ENCODE data around the gene PPARA.
"Not testable (repeated sequence)": the region's sequence is repeated elsewhere in the genome, so short reads cannot be mapped to it uniquely, and the experiment has no call there.

PPARA gene

GRCh38 chr22:46128606-46129005, 21.7 kb upstream of the PPARA start:
- no peak for FAIRE-seq

- no peak for FAIRE-seq
Measured at GRCh38 chr22:46129390-46130041, 20.8 kb upstream of the PPARA start.

DNA sequence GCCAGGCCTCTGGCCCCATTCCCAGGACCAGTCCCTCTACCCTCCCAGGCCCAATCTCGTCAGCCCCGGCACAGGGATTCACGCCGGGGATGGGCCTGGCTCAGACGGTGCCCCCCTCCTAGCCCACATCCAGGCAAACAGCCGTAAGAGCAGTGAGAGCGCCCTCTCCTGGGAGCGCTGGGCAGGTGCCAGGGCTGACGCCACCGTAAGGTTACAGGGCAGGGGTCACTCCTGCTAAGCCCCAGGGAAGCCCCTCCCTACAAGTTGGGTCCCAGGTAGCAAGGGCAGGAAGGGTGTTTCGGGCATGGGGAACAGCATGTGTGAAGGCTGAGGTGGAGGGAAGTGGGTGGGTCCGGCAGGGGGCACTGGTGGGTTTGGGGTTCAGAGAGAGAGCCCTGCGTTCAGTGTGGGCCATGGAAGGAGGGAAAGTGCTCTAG, 19.2 kb upstream of the PPARA start:
- no peak for FAIRE-seq

GRCh38 chr22:46132193-46132829, 18.0 kb upstream of the PPARA start:
- FAIRE-seq, result not testable (repeated sequence)

DNA sequence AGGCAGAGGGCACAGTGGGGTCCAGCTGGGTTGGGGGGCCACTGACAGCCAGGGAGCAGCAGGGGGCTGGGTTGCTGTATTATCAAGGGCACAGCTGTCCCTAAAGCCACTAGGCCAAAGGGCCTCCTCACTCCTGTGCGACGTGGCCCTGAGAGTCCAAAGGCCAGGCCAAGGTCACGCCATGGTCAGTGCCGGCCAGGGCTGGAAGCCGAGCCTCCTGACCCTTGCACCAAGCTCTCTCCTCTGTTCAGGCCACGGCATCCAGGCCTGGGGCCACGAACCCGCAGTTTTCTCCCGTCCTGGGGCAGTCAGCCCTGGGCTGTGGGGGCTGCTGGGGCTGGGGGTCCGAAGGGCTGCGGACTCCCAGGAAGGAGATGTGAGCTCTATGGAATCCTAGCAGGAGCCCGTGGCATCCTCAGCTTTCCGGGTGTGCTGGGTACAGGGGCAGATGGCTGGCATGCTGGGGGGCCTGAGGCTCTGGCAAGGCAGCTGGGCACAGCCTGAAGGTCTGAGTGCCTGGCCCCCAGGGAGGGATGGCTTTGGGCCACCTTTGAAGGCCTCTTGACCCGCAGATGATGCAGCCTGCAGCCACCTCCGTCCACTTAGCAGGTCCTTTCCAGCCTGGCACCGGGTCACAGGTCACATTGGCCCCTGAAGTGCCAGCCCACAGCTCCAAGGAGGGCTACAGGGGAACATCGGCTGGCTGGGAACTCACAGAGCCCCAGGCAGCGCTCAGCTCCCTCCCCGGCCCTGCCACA, 17.3 kb upstream of the PPARA start:
- no peak for FAIRE-seq

DNA sequence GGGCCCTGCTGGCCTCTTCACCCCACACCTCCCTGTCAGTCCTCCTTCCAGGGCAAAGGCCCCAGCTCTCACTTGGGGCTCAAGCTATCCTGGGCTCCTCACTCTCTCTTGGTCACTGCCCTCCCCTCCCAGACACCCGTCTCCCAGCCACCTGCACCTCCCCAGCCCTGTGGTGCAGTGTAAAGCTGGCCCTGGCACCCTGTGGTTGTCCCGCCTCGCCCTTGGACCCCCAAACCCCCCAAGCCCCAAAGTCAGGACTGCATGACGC, 16.8 kb upstream of the PPARA start:
- FAIRE-seq, result no peak

- no peak for FAIRE-seq
Measured at GRCh38 chr22:46134111-46134705, 16.1 kb upstream of the PPARA start.

GRCh38 chr22:46135611-46136485, 14.5 kb upstream of the PPARA start:
- FAIRE-seq, result no peak

GRCh38 chr22:46136486-46137217, 13.7 kb upstream of the PPARA start:
- FAIRE-seq, result no peak

GRCh38 chr22:46137218-46137766, 13.0 kb upstream of the PPARA start:
- no peak for FAIRE-seq

DNA sequence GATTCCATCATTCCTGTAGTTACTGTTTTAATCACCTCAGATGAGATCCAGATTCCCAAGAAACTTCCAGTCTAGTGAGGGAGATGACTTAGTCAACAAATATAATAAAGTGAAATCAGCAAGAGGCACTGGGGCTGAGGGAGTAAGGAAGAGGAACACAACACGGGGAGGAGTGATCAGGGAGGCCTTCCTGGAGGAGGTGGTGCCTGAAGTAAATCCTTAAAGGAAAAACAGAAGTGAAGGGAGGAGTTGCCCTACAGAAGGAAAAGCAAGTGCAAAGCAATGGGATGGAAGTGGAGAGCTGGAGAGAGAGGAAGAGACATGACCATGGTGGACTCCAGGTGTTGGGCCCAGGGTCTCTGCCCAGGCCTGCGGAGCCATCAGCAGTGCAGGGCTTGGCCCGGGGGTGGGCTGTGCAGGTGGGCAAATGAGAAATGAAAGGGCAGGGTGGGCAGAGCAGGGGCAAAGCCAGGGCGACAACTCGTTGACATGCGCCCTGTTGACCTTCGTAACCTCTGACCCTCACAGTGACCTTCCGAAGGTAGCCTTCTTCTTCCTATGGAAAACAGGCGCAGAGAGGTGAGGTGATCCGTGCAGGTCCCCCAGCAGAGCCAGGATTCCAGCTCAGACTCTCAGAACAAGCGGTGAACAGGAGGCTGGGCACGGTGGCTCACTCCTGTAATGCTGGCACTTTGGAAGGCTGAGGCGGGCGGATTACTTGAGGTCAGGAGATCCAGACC, 12.1 kb upstream of the PPARA start:
- no peak for FAIRE-seq

- peak; percentile 29 for FAIRE-seq
Measured at GRCh38 chr22:46139417-46139816, 10.9 kb upstream of the PPARA start.

- FAIRE-seq, result no peak
Measured at GRCh38 chr22:46139895-46140350, 10.4 kb upstream of the PPARA start.

GRCh38 chr22:46140989-46141928, 9.1 kb upstream of the PPARA start:
- FAIRE-seq, result no peak

GRCh38 chr22:46142548-46143490, 7.5 kb upstream of the PPARA start:
- FAIRE-seq, result no peak

DNA sequence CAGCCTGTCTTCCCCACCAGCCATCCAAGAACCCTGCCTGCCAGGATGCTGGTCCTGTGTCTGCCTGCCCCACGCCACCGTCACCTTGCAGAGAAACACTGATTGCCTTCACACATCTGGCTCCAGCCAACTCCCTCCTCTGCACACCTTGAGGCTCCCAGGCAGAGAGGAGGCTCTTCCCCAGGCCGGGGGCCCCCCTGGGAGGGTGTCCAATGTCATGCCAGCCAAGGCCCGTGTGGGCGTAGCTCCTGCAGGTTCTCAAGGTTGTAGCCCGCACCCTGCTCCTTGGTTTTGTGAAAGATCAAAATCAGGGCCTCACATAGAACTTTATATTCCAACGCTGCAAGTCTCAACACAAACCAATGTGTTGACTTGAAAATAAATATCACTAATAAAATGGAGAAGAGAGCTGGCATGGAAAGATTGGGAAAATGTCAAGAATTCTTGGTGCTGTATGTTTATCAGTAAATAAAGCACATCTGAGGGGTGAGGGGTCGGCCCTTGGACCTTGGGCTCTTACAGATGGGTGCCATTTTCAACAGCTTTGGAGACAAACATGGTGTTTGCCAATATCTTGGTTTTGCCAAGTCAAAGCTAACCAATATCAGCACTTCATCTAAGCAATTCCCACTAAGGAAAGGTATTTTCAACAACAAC, 6.7 kb upstream of the PPARA start:
- FAIRE-seq, result no peak

- no peak for FAIRE-seq
Measured at GRCh38 chr22:46145361-46145851, 4.9 kb upstream of the PPARA start.

- no peak for FAIRE-seq
Measured at GRCh38 chr22:46145896-46146295, 4.4 kb upstream of the PPARA start.

Measured in endometrium (tissue), 2 donors.